H1 (cell line): ENCODE measurements around the gene KNDC1. TPM values are rescaled to one million over a fixed set of nuclear protein-coding genes. Genes with fewer than 3 reads are reported as not detected.

Experiments used
- FOSL1 ChIP-seq: IDR thresholded peaks from 2 replicates; pipeline ENCODE4 v1.6.1; 2011; ENCODE audit warnings: mild to moderate bottlenecking, low read depth, low read length, moderate library complexity; ENCODE audit not compliant: insufficient read depth
- JUND ChIP-seq: IDR thresholded peaks from 2 replicates; pipeline ENCODE4 v1.6.1; 2011; ENCODE audit warnings: mild to moderate bottlenecking, improper control_type of control experiment, low read length
- SIX5 ChIP-seq: IDR thresholded peaks from 2 replicates; pipeline ENCODE4 v1.6.1; 2011; ENCODE audit warnings: mild to moderate bottlenecking, low read depth, low read length
- SRF ChIP-seq: IDR thresholded peaks from 2 replicates; pipeline ENCODE4 v1.6.1; 2011; ENCODE audit warnings: mild to moderate bottlenecking, low read depth, low read length, moderate library complexity
- polyA plus RNA-seq, 7 experiments: library from polyadenylated mRNA; depleted of rRNA in 3 of 7; stranded (reverse) in 5 of 7; unstranded in 2 of 7; fragments of >200 nt in 5 of 7; fragments of 200-250 nt in 2 of 7; gene quantifications; 1 replicate in 5 of 7; 2 replicates in 1 of 7; 4 replicates in 1 of 7; pipeline versions ENCODE4 v1.2.1 to v1.2.3, GENCODE V29; 2011 to 2013; ENCODE audit warnings: missing spikeins in 2 of 7, mixed read lengths in 2 of 7
- total RNA-seq: library from RNA; stranded (reverse); fragmentation: NEBNext Ultra II Directional; extraction: Animal tissue kit (Norgen Biotek cat#: 25700); gene quantifications from 2 replicates; pipeline ENCODE4 v1.2.1, GENCODE V29; 2021
- TF ChIP-seq, protein P1 (sequence below): fragments of 300-600 bp; sonication (generic); IDR thresholded peaks from 2 replicates; pipeline ENCODE4 v1.7.1; 2012; ENCODE audit warnings: low read length, moderate library complexity, mild to moderate bottlenecking, inconsistent platforms; ENCODE audit not compliant: insufficient replicate concordance
- TF ChIP-seq, protein P2 (sequence below): IDR thresholded peaks from 2 replicates; pipeline ENCODE4 v1.6.1; 2011; ENCODE audit warnings: low read length, improper control_type of control experiment

KNDC1 gene
- total and polyA plus RNA-seq, 2 of the 8 experiments (the other 6 are each of a cell fraction or from before 2014, with no cell fraction given), result 7.5 to 16.7 TPM

DNA sequence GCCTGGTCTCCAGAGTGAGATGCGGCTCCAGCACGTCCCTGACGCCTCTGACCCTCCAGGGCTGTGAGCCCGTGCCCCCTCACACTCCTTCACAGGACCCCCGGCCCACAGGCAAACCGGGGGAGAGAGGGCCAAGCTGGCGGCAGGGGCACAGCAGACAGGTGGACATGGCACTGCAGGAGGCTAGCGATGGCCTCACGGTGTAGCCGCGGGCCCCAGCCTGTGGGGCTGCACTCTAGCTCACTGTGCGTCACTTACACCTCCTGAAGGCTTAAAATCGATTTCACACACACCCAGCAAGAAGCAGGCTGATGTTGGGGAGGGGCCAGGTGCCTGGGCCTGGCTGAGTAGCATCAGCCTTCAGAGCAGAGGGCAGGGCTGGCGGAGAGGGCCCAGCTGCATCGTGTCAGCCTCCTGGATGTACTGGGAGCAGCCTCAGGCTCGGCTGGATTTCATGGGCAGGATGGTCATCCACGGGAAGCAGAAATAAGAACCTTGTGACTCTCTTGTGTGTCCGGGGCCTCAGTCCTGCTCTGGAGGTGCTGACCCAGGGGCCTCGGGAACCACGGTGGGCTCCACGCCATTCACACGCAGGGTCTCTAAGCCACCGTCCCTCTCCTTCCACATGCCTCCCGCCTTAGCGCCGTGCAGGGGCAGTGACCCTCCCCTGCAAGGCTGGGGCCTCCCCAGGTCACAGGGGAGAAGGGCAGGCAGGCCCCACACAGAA lies 19.4 kb upstream of the KNDC1 start (continued):
- TF ChIP-seq, protein P1, sequence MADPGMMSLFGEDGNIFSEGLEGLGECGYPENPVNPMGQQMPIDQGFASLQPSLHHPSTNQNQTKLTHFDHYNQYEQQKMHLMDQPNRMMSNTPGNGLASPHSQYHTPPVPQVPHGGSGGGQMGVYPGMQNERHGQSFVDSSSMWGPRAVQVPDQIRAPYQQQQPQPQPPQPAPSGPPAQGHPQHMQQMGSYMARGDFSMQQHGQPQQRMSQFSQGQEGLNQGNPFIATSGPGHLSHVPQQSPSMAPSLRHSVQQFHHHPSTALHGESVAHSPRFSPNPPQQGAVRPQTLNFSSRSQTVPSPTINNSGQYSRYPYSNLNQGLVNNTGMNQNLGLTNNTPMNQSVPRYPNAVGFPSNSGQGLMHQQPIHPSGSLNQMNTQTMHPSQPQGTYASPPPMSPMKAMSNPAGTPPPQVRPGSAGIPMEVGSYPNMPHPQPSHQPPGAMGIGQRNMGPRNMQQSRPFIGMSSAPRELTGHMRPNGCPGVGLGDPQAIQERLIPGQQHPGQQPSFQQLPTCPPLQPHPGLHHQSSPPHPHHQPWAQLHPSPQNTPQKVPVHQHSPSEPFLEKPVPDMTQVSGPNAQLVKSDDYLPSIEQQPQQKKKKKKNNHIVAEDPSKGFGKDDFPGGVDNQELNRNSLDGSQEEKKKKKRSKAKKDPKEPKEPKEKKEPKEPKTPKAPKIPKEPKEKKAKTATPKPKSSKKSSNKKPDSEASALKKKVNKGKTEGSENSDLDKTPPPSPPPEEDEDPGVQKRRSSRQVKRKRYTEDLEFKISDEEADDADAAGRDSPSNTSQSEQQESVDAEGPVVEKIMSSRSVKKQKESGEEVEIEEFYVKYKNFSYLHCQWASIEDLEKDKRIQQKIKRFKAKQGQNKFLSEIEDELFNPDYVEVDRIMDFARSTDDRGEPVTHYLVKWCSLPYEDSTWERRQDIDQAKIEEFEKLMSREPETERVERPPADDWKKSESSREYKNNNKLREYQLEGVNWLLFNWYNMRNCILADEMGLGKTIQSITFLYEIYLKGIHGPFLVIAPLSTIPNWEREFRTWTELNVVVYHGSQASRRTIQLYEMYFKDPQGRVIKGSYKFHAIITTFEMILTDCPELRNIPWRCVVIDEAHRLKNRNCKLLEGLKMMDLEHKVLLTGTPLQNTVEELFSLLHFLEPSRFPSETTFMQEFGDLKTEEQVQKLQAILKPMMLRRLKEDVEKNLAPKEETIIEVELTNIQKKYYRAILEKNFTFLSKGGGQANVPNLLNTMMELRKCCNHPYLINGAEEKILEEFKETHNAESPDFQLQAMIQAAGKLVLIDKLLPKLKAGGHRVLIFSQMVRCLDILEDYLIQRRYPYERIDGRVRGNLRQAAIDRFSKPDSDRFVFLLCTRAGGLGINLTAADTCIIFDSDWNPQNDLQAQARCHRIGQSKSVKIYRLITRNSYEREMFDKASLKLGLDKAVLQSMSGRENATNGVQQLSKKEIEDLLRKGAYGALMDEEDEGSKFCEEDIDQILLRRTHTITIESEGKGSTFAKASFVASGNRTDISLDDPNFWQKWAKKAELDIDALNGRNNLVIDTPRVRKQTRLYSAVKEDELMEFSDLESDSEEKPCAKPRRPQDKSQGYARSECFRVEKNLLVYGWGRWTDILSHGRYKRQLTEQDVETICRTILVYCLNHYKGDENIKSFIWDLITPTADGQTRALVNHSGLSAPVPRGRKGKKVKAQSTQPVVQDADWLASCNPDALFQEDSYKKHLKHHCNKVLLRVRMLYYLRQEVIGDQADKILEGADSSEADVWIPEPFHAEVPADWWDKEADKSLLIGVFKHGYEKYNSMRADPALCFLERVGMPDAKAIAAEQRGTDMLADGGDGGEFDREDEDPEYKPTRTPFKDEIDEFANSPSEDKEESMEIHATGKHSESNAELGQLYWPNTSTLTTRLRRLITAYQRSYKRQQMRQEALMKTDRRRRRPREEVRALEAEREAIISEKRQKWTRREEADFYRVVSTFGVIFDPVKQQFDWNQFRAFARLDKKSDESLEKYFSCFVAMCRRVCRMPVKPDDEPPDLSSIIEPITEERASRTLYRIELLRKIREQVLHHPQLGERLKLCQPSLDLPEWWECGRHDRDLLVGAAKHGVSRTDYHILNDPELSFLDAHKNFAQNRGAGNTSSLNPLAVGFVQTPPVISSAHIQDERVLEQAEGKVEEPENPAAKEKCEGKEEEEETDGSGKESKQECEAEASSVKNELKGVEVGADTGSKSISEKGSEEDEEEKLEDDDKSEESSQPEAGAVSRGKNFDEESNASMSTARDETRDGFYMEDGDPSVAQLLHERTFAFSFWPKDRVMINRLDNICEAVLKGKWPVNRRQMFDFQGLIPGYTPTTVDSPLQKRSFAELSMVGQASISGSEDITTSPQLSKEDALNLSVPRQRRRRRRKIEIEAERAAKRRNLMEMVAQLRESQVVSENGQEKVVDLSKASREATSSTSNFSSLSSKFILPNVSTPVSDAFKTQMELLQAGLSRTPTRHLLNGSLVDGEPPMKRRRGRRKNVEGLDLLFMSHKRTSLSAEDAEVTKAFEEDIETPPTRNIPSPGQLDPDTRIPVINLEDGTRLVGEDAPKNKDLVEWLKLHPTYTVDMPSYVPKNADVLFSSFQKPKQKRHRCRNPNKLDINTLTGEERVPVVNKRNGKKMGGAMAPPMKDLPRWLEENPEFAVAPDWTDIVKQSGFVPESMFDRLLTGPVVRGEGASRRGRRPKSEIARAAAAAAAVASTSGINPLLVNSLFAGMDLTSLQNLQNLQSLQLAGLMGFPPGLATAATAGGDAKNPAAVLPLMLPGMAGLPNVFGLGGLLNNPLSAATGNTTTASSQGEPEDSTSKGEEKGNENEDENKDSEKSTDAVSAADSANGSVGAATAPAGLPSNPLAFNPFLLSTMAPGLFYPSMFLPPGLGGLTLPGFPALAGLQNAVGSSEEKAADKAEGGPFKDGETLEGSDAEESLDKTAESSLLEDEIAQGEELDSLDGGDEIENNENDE, result no peak
- TF ChIP-seq JUND (no peak), FOSL1 (no peak), SRF (no peak), SIX5 (no peak)
- TF ChIP-seq, protein P2, sequence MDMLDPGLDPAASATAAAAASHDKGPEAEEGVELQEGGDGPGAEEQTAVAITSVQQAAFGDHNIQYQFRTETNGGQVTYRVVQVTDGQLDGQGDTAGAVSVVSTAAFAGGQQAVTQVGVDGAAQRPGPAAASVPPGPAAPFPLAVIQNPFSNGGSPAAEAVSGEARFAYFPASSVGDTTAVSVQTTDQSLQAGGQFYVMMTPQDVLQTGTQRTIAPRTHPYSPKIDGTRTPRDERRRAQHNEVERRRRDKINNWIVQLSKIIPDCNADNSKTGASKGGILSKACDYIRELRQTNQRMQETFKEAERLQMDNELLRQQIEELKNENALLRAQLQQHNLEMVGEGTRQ, result no peak
